KOPT-K1 (cell line): ENCODE results near the gene DDA1.
"Not testable (repeated sequence)": the region's sequence is repeated elsewhere in the genome, so short reads cannot be mapped to it uniquely, and the experiment has no call there.

ENCODE experiments used
- H3K27ac ChIP-seq: fragments of 200-600 bp; sonication (generic); 2 replicates; pipeline ENCODE4 v1.5.1; 2016; ENCODE audit warnings: antibody characterized with exemption, mild to moderate bottlenecking, low read depth, low read length; ENCODE audit not compliant: poor library complexity, severe bottlenecking
- H3K36me3 ChIP-seq: fragments of 200-600 bp; sonication (generic); 2 replicates; pipeline ENCODE4 v1.5.1; 2017; ENCODE audit warnings: antibody characterized with exemption, mild to moderate bottlenecking, low read length, moderate library complexity; ENCODE audit not compliant: insufficient read depth
- H3K9me3 ChIP-seq: fragments of 200-600 bp; sonication (generic); 2 replicates; pipeline ENCODE4 v1.5.1; 2017; ENCODE audit warnings: antibody characterized with exemption, low read length, mild to moderate bottlenecking; ENCODE audit not compliant: insufficient read depth, poor library complexity, severe bottlenecking

The DDA1 gene

DNA sequence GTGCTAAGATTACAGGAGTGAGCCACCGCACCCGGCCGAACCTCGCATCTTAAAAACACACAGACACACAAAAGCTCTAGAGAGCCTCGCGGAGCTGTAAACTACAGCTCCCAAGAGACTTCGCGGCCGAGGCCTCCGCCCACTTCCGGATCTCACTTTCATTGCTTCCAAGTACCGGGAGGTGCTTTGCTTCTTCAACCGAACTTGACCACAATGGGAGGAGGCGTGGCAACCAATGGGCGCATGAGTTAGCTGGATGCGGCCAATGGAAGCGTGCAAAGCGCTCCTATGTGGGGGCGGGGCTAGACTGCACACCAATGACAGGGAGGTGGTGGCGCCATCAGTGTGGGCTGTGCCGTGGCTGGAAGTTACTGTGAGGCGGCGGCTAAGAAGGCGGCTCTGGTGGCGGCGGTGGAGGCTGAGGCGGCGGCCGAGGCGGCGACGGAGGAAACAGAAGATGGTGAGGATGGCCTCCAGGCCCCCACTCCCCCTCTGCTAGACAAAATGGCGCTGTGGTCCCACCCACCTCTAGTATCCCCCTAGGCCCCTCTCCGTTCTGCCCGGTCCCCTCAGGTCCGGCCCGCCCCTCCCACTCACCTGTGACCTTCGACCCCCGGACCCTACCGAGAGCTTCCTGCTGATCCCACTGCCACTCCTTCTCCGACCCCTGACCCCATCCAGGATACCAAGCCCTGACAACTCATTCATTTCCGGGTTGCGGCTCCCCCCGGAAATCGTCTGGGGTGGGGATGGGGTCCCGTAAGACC lies at the start of gene DDA1:
DDA1 (plus strand) TSS at position 366 of the 767 bp plus-strand sequence; CDS start at position 458, 92 bp downstream.
- H3K9me3 ChIP-seq = no peaks in the 10 kb centered on the region
- H3K36me3 ChIP-seq = peaks cover 31% of the 10 kb centered on the region
- H3K27ac ChIP-seq = peak within 1 kb of the TSS; percentile 85

- no peaks in the 10 kb centered on the region for H3K36me3 ChIP-seq
- no peak overlapping the region for H3K27ac ChIP-seq
- no peaks in the 10 kb centered on the region for H3K9me3 ChIP-seq
Measured at GRCh38 chr19:17259934-17260333, 49.4 kb upstream of the DDA1 start.

DNA sequence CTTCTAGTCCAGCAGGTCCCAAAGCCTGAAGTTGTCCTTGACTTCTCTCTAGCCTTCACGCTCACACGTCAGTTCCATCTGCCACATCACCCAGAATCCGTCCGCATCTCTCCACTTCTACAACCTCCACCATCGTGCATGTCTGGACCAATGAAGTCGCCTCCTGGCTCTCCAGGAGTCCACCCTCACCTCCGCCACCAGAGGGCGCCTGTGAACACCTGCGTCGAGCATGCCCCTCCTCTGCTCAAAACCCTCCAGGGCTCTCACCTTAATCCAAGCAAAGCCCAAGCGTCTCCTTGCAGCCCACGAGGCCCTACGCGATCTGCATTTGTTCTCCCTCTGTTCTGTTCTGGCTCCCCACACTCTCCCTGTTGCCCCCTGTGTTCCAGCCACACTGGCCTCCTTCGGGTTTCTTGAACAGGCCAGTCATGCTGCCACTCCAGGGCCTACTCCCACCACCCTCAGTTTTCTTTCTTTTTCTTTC lies 48.5 kb upstream of the DDA1 start:
- Histone ChIP-seq H3K9me3 (no peaks in the 10 kb centered on the region), H3K36me3 (no peaks in the 10 kb centered on the region), H3K27ac (no peak overlapping the region)

DNA sequence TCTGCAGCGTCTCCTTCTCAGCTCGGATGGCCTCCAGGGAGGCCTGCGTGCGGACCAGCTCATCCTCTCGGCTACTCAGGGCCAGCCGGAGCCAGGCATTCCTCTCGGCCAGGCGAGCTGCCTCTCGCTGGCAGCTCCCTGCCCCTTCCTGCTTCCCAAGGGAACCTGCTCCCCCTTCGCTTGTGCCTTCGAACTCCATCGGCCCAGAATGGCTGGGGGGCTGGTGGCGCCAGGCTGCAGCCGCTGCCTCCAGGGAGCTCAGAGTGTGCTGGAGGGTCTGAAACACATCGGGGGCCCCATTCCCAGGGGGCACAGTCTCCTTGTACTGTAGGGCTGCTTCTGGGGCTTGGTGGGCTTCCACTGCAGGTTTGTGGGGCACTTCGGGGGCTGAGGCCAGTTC lies 46.8 kb upstream of the DDA1 start:
- no peaks in the 10 kb centered on the region for H3K9me3 ChIP-seq
- no peak overlapping the region for H3K27ac ChIP-seq

DNA sequence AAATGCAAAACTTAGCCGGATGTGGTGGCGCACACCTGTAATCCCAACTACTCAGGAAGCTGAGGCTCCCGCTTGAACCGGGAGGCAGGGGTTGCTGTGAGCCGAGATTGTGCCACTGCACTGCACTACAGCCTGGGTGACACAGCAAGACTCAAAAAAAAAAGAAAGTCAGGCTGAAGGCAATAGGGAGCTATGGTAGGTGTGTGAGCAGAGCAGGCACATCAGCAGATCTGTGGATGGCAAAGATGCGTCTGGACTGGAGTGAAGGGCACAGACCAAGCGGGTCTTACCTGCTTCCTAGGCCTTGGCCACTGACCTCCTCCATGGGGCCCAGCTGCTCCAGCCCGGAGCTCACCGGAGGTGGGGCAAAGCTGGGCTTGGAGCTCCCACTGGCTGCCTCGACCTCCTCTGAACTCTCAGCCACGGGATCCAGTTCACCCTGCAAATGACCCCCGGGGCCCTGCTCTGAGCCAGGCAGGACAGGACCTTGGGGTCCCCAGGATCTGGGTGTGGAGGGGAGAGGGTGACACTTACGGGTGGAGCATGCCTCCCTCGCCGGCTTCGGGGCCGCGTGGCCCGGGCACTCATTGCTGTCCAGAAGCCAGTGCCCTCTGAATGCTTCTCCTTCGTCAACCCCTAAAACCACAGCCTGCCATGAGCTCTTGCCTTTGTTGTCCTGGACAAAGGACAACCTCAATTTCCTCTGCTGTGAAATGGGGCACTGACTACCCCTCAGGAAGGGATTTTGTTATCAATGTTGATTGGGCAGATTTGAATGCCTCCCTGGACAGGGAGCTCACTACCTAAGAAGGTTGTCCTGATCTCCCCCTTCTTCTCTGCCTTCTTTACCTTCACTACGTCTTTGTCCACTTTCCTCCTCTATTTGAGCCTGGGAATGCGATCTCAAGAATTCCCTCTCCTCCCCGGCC lies 45.4 kb upstream of the DDA1 start:
- H3K9me3 ChIP-seq = no peaks in the 10 kb centered on the region
- H3K36me3 ChIP-seq = peaks cover 4% of the 10 kb centered on the region; the same call in 1 of the 2 replicates
- H3K27ac ChIP-seq = no peak overlapping the region

More for the DNA sequence above, 46.8 kb upstream of the DDA1 start:
- H3K36me3 ChIP-seq = no peaks in the 10 kb centered on the region

DNA sequence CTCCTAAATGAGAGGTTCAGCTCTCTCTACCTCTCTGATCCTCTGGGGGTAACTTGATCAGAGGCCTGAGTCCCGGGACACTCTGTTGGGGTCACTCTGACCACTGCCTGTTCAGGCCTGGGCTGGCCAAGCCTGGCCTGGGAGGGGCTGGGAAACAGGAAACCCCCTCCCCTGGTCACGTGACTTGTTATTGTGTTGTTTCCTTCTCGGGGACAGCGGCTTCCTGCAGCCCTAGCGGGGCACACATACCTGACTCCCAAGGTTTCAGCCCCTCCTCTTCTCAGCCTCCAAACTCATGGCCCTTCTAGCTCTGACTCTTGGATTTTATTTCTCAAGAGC lies 44.8 kb upstream of the DDA1 start, which contains the start of gene USHBP1:
USHBP1 (minus strand) TSS at position 105 of the 339 bp plus-strand sequence. CDS start 446 bp downstream, outside the sequence.
- Histone ChIP-seq H3K36me3 (peaks cover 9% of the 10 kb centered on the region; the same call in 1 of the 2 replicates), H3K27ac (no peak within 1 kb of the TSS)

GRCh38 chr19:17266026-17266425 lies 43.3 kb upstream of the DDA1 start:
- H3K27ac ChIP-seq = no peak overlapping the region
- H3K36me3 ChIP-seq = peaks cover 18% of the 10 kb centered on the region
- H3K9me3 ChIP-seq = no peaks in the 10 kb centered on the region

More for the DNA sequence above, 44.8 kb upstream of the DDA1 start, which contains the start of gene USHBP1:
- no peaks in the 10 kb centered on the region for H3K9me3 ChIP-seq

- no peaks in the 10 kb centered on the region for H3K9me3 ChIP-seq
- no peak overlapping the region for H3K27ac ChIP-seq
- H3K36me3 ChIP-seq = peaks cover 23% of the 10 kb centered on the region
Measured at GRCh38 chr19:17266589-17266974, 42.8 kb upstream of the DDA1 start.

- peaks cover 29% of the 10 kb centered on the region for H3K36me3 ChIP-seq
- H3K9me3 ChIP-seq = no peaks in the 10 kb centered on the region
- H3K27ac ChIP-seq = peak within 1 kb of the TSS; percentile 73
Measured at GRCh38 chr19:17266975-17267788, 42.2 kb upstream of the DDA1 start, which contains the start of gene BABAM1. Gene BABAM1, plus strand, starts transcription at chr19:17267443. Its CDS starts 1,364 bp downstream, at chr19:17268807.

DNA sequence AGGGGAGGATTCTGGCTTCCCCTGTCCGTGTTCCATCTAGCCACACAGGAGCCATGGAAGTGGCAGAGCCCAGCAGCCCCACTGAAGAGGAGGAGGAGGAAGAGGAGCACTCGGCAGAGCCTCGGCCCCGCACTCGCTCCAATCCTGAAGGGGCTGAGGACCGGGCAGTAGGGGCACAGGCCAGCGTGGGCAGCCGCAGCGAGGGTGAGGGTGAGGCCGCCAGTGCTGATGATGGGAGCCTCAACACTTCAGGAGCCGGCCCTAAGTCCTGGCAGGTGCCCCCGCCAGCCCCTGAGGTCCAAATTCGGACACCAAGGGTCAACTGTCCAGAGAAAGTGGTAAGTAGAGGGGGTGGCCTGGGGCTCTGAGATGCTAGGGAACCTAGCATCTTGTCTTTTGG lies 40.6 kb upstream of the DDA1 start:
- Histone ChIP-seq H3K27ac (peak overlapping the region; percentile 73), H3K36me3 (peaks cover 42% of the 10 kb centered on the region), H3K9me3 (no peaks in the 10 kb centered on the region)

GRCh38 chr19:17274892-17275291 lies 34.5 kb upstream of the DDA1 start:
- not testable (repeated sequence) for H3K9me3 ChIP-seq, H3K27ac ChIP-seq
- peaks cover 83% of the 10 kb centered on the region for H3K36me3 ChIP-seq

- Histone ChIP-seq H3K9me3 (no peaks in the 10 kb centered on the region), H3K36me3 (peaks cover 77% of the 10 kb centered on the region)
Measured at GRCh38 chr19:17275441-17276175, 33.8 kb upstream of the DDA1 start.

DNA sequence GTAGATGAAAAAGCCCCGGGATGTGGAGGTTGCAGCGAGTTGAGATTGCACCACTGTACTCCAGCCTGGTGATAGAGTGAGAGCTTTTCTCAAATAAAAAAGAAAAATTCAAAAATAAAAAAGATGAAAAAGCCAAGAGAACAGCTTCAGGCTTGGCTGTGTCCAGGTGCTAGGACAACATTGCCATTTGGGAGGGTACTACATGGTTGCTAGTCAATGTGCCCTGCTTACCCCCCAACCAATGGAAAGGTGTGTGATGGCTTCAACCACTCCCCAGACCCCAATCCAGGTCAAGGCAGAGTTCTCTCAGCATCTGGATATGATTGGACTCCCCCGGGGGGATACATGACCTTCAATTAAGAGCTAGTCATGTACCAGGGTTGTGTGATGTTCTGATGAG lies 29.9 kb upstream of the DDA1 start:
- Histone ChIP-seq H3K36me3 (peaks cover 61% of the 10 kb centered on the region), H3K27ac (no peak overlapping the region), H3K9me3 (no peaks in the 10 kb centered on the region)

More at GRCh38 chr19:17275441-17276175, 33.8 kb upstream of the DDA1 start:
- no peak overlapping the region for H3K27ac ChIP-seq
